Breast epithelium (tissue), 3 donors: ENCODE data around the gene PLB1.

ENCODE experiments used
- CTCF ChIP-seq, 3 donors: fragments of 450-650 bp; IDR thresholded peaks; one replicate each; pipeline ENCODE4 v1.5.1; 2016 to 2017; ENCODE audit warnings: antibody characterized with exemption in 3 of 3, mild to moderate bottlenecking in 3 of 3, moderate library complexity in 3 of 3
- POLR2AphosphoS5 ChIP-seq, 3 donors: sonication (generic); formaldehyde crosslinking; IDR thresholded peaks; one replicate each; pipeline ENCODE4 v1.6.1; 2017; ENCODE audit warnings: antibody characterized with exemption in 3 of 3

GRCh38 chr2:28567061-28567471 lies 71.2 kb downstream of the PLB1 start:
- no peak for TF ChIP-seq CTCF (IDR thresholded peaks at IDR 0.05)
- TF ChIP-seq POLR2AphosphoS5 (IDR thresholded peaks at IDR 0.05): no peak
